B cell (primary cell): ENCODE measurements around the gene NEK6. TPM values are rescaled to one million over a fixed set of nuclear protein-coding genes. Genes with fewer than 3 reads are reported as not detected.

Experiments used
- ATAC-seq: fragments of 200-7000 bp; cut with Tn5 transposase; one replicate; pipeline ENCODE4 v1.10.0; 2021; ENCODE audit warnings: low read depth, mild to moderate bottlenecking, moderate number of reproducible peaks, moderate library complexity
- CTCF ChIA-PET: fragments of 350-600 bp; sonication (Branson Sonifier 250); formaldehyde crosslinking; loops from one replicate; lab custom pipeline; 2021; ENCODE audit warnings: antibody characterized with exemption, inconsistent platforms; lab: Charles Lee
- POLR2A ChIA-PET: fragments of 350-600 bp; sonication (Branson Sonifier 250); formaldehyde crosslinking; loops from one replicate; lab custom pipeline; 2021; ENCODE audit warnings: antibody characterized with exemption; lab: Charles Lee
- DNase-seq: peaks from one replicate; pipeline ENCODE4 v3.0.0; 2013
- H2AFZ ChIP-seq: 2 replicates; pipeline ENCODE4 v1.6.1; 2012; ENCODE audit warnings: mild to moderate bottlenecking, low read depth, low read length; ENCODE audit not compliant: insufficient read depth, poor library complexity, severe bottlenecking
- H3K27ac ChIP-seq, 2 donors: 1 replicate in 1 of 2; 2 replicates in 1 of 2; pipeline ENCODE4 v1.5.1; 2012 to 2013; ENCODE audit warnings: low read length in 2 of 2, mild to moderate bottlenecking in 2 of 2, moderate library complexity in 1 of 2
- H3K27me3 ChIP-seq, 4 experiments: fragments of 200-600 bp in 1 of 4; sonication (generic) in 1 of 4; replicated peaks in 1 of 4; 1 replicate in 2 of 4; 2 replicates in 2 of 4; pipeline versions ENCODE4 v1.6.1 to v1.7.0; 2013 to 2016; ENCODE audit warnings: low read length in 3 of 4, mild to moderate bottlenecking in 2 of 4, mixed read lengths in 1 of 4, moderate library complexity in 1 of 4; ENCODE audit not compliant: insufficient read depth in 4 of 4, control insufficient read depth in 3 of 4; ENCODE audit errors: control extremely low read depth in 1 of 4
- H3K36me3 ChIP-seq, 2 experiments: replicated peaks in 1 of 2; 1 replicate in 1 of 2; 2 replicates in 1 of 2; pipeline versions ENCODE4 v1.6.1 to v1.7.1; 2013; ENCODE audit warnings: low read length in 1 of 2; ENCODE audit not compliant: insufficient read depth in 2 of 2, control insufficient read depth in 1 of 2; ENCODE audit errors: control extremely low read depth in 1 of 2, extremely low read depth in 1 of 2
- H3K4me1 ChIP-seq, 2 donors: fragments of 200-600 bp in 1 of 2; sonication (generic) in 1 of 2; 1 replicate in 1 of 2; 2 replicates in 1 of 2; pipeline versions ENCODE4 v1.5.1 to v1.6.1; 2013 to 2017; ENCODE audit warnings: low read length in 2 of 2; ENCODE audit not compliant: control insufficient read depth in 2 of 2, insufficient read depth in 2 of 2
- H3K4me2 ChIP-seq: replicated peaks from 2 replicates; pipeline ENCODE3; 2012; ENCODE audit warnings: mild to moderate bottlenecking, low read depth, low read length; ENCODE audit not compliant: poor library complexity, severe bottlenecking
- H3K4me3 ChIP-seq, 5 experiments: fragments of 200-600 bp in 1 of 5; sonication (generic) in 1 of 5; 1 replicate in 3 of 5; 2 replicates in 2 of 5; pipeline versions ENCODE4 v1.5.1 to v1.7.0; 2011 to 2016; ENCODE audit warnings: low read length in 4 of 5, mild to moderate bottlenecking in 4 of 5, low read depth in 2 of 5, control low read depth in 1 of 5, moderate library complexity in 1 of 5; ENCODE audit not compliant: insufficient read depth in 1 of 5; ENCODE audit errors: control extremely low read depth in 1 of 5, extremely low read depth in 1 of 5
- H3K79me2 ChIP-seq: fragments of 200-600 bp; sonication (generic); one replicate; pipeline ENCODE4 v1.6.0; 2016; ENCODE audit warnings: low read length; ENCODE audit not compliant: control insufficient read depth, insufficient read depth
- H3K9ac ChIP-seq: fragments of 200-600 bp; sonication (generic); 2 replicates; pipeline ENCODE4 v1.6.1; 2017; ENCODE audit warnings: mild to moderate bottlenecking, low read length, moderate library complexity
- H3K9me3 ChIP-seq, 3 donors: one replicate each; pipeline versions ENCODE4 v1.6.1 to v1.7.1; 2013; ENCODE audit warnings: low read length in 2 of 3; ENCODE audit not compliant: control insufficient read depth in 2 of 3, insufficient read depth in 1 of 3; ENCODE audit errors: control extremely low read depth in 1 of 3
- H4K20me1 ChIP-seq: 2 replicates; pipeline ENCODE4 v1.6.0; 2012; ENCODE audit warnings: mild to moderate bottlenecking, low read length; ENCODE audit not compliant: insufficient read depth, control insufficient read depth, poor library complexity, severe bottlenecking
- H3K27ac Mint-ChIP-seq: one replicate; pipeline ENCODE4 v1.8.0; 2021; ENCODE audit warnings: mixed read lengths
- H3K27me3 Mint-ChIP-seq: one replicate; pipeline ENCODE4 v1.8.0; 2021; ENCODE audit warnings: mixed read lengths
- H3K4me1 Mint-ChIP-seq: one replicate; pipeline ENCODE4 v1.8.0; 2021; ENCODE audit warnings: mixed read lengths
- H3K4me3 Mint-ChIP-seq: one replicate; pipeline ENCODE4 v1.8.0; 2021; ENCODE audit warnings: mixed read lengths
- H3K9me3 Mint-ChIP-seq: one replicate; pipeline ENCODE4 v1.8.0; 2022; ENCODE audit warnings: mixed read lengths; ENCODE audit not compliant: insufficient read depth
- CTCF ChIP-seq: fragments of 200-600 bp; IDR thresholded peaks from one replicate; pipeline ENCODE4 v1.8.0; 2022; ENCODE audit warnings: antibody characterized with exemption, mild to moderate bottlenecking
- EZH2 ChIP-seq: IDR thresholded peaks from 2 replicates; pipeline ENCODE4 v1.6.1; 2012; ENCODE audit warnings: borderline replicate concordance, low read depth, mild to moderate bottlenecking, moderate library complexity, low read length; ENCODE audit not compliant: insufficient read depth, poor library complexity, severe bottlenecking
- WGBS: methylation state at CpG from one replicate; pipeline ENCODE4 v1.1.5; 2013; ENCODE audit warnings: missing lambda C conversion rate; ENCODE audit not compliant: insufficient coverage; 5-methylcytosine and 5-hydroxymethylcytosine counted together
- intact Hi-C: fragments of 100-400 bp; cut with micrococcal nuclease; formaldehyde crosslinking; loops from one replicate; pipeline ENCODE4 v1.10.0; 2022
- polyA plus RNA-seq: library from polyadenylated mRNA; depleted of rRNA; stranded (reverse); fragments of >200 nt; gene quantifications from 2 replicates; pipeline ENCODE4 v1.2.3, GENCODE V29; 2012
- total RNA-seq, 2 donors: library from RNA; stranded (reverse); fragments of 120-200 nt in 1 of 2; gene quantifications; 1 replicate in 1 of 2; 2 replicates in 1 of 2; pipeline versions ENCODE4 v1.2.3 to v1.2.4, GENCODE V29; 2013 to 2022

The NEK6 gene
- total and polyA plus RNA-seq, 2 donors (not counting 1 experiment from before 2014, with no cell fraction given) = 40.0 to 63.1 TPM

DNA sequence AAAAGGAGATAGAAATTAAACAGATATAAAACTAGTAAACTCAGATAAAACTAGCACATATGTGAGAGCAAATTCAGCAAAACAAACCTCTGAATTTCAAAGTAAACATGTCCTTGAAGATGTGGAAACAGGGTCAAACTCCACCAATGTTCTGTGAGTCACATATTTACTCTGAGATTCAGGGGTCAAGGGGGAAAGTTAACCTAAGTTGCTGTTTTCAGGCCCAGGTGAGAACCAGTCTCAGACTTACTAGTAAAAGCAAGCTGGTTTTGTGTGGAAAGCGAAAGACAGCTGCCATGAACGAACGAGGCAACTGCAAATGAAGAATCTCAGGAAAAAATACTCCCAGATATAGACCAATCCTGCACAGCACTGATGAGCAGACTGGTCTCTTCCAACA is 128.5 kb downstream of the NEK6 start:
- POLR2A ChIA-PET = no interaction called here
- intact Hi-C loops = no loop called here

More for the DNA sequence above, 128.5 kb downstream of the NEK6 start:
- peaks cover 31% of the 10 kb centered on the region for H3K4me1 Mint-ChIP-seq
- peaks cover 7 to 30% of the 10 kb centered on the region in 2 experiments for H3K36me3 ChIP-seq
- no peaks in the 10 kb centered on the region for H3K27me3 ChIP-seq
- H3K9ac ChIP-seq = no peak overlapping the region
- no peak overlapping the region for H3K27ac ChIP-seq
- H3K27ac Mint-ChIP-seq = no peak overlapping the region
- no peaks in the 10 kb centered on the region for H3K27me3 Mint-ChIP-seq
- CTCF ChIA-PET = interaction anchor here (1.6 to 5.5 kb wide), 5 partner anchors 9 to 842 kb away, joined by 4 to 54 read pairs (median 9); no protein-coding TSS in a partner anchor
- H3K79me2 ChIP-seq = peaks cover 76% of the 10 kb centered on the region
- TF ChIP-seq EZH2 (no peak), CTCF (no peak)
- H3K4me3 ChIP-seq = no peak overlapping the region
- no peak overlapping the region for H2AFZ ChIP-seq
- H3K4me2 ChIP-seq = no peak overlapping the region
- H3K4me1 ChIP-seq = no peaks in the 10 kb centered on the region
- H3K4me3 Mint-ChIP-seq = no peak overlapping the region
- H4K20me1 ChIP-seq = peaks cover 55% of the 10 kb centered on the region
- DNase-seq (no peak), ATAC-seq (no peak)
- WGBS = 100% methylated on average over 1 of the region's 3 CpGs
- no peaks in the 10 kb centered on the region for H3K9me3 Mint-ChIP-seq
- no peaks in the 10 kb centered on the region for H3K9me3 ChIP-seq
